A549 (cell line): ENCODE results near the gene SH3RF3. TPM values are rescaled to one million over a fixed set of nuclear protein-coding genes. Genes with fewer than 3 reads are reported as not detected.
"Not testable (repeated sequence)": the region's sequence is repeated elsewhere in the genome, so short reads cannot be mapped to it uniquely, and the experiment has no call there.

ENCODE experiments used
- ATAC-seq, 2 experiments: fragments of 200-7000 bp in 1 of 2; fragments of >200 bp in 1 of 2; cut with Nextera tagmentation in 1 of 2; cut with Tn5 transposase in 1 of 2; 3 replicates each; pipeline versions ENCODE4 v1.8.0 to v1.9.1; 2018 to 2020; ENCODE audit warnings: mild to moderate bottlenecking in 1 of 2, moderate library complexity in 1 of 2
- CTCF ChIA-PET: fragments of 300-600 bp; sonication (Branson Sonifier 250); formaldehyde crosslinking; extraction: SDS; loops from one replicate; lab custom pipeline; 2021; ENCODE audit warnings: antibody characterized with exemption, inconsistent platforms; lab: Yijun Ruan, JAX
- POLR2A ChIA-PET: fragments of 350-600 bp; formaldehyde crosslinking; extraction: SDS; loops from one replicate; lab custom pipeline; 2021; ENCODE audit warnings: antibody characterized with exemption, inconsistent platforms; lab: Yijun Ruan, JAX
- DNase-seq, 2 experiments: peaks; one replicate each; pipeline versions ENCODE4 v3.0.0 to v3.0.0-alpha.2; 2011 to 2016; ENCODE audit warnings: low read depth in 1 of 2, low spot score in 1 of 2
- FAIRE-seq: peaks from 2 replicates; lab custom pipeline; 2011; peaks lifted over from hg19 to GRCh38; lab: Jason Lieb, UNC
- H3K27ac ChIP-seq, 2 experiments: fragments of >200 bp; sonication (Bioruptor Twin); formaldehyde crosslinking; 3 replicates each; pipeline ENCODE4 v1.5.1; 2016 to 2017
- H3K4me1 ChIP-seq: fragments of >200 bp; sonication (Bioruptor Twin); formaldehyde crosslinking; 3 replicates; pipeline ENCODE4 v1.6.1; 2016
- H3K4me2 ChIP-seq: fragments of >200 bp; sonication (Bioruptor Twin); formaldehyde crosslinking; 3 replicates; pipeline ENCODE4 v1.6.1; 2016
- H3K4me3 ChIP-seq: fragments of >200 bp; sonication (Bioruptor Twin); formaldehyde crosslinking; 3 replicates; pipeline ENCODE4 v1.5.1; 2016
- H3K9me3 ChIP-seq: fragments of >200 bp; sonication (Bioruptor Twin); formaldehyde crosslinking; 3 replicates; pipeline ENCODE4 v1.6.1; 2016
- CBX2 ChIP-seq: fragments of 200-600 bp; sonication (generic); IDR thresholded peaks from 2 replicates; pipeline ENCODE4 v1.6.1; 2016; ENCODE audit warnings: low read depth, mild to moderate bottlenecking, borderline replicate concordance
- CEBPB ChIP-seq, 2 experiments: fragments of >200 bp in 1 of 2; sonication (Bioruptor Twin) in 1 of 2; formaldehyde crosslinking in 1 of 2; IDR thresholded peaks; 2 replicates each; pipeline ENCODE4 v1.6.1; 2012 to 2016
- EHF ChIP-seq: fragments of 250-450 bp; sonication (Bioruptor Pico); IDR thresholded peaks from 2 replicates; pipeline ENCODE4 v1.5.0; 2020; ENCODE audit warnings: mild to moderate bottlenecking
- FOSB ChIP-seq: fragments of 250-450 bp; sonication (Bioruptor Pico); IDR thresholded peaks from 2 replicates; pipeline ENCODE4 v1.5.0; 2020; ENCODE audit warnings: mild to moderate bottlenecking, moderate library complexity
- HEYL ChIP-seq: fragments of 250-450 bp; sonication (Bioruptor Pico); IDR thresholded peaks from 2 replicates; pipeline ENCODE4 v1.8.0; 2021; ENCODE audit warnings: mild to moderate bottlenecking, moderate library complexity
- HOXA7 ChIP-seq: fragments of 250-450 bp; sonication (Bioruptor Pico); IDR thresholded peaks from 2 replicates; pipeline ENCODE4 v1.5.0; 2020; ENCODE audit warnings: mild to moderate bottlenecking, moderate library complexity
- KDM1A ChIP-seq: fragments of 200-600 bp; sonication (generic); IDR thresholded peaks from 2 replicates; pipeline ENCODE4 v1.6.1; 2016; ENCODE audit warnings: low read depth, mild to moderate bottlenecking
- MAZ ChIP-seq: fragments of 150-350 bp; IDR thresholded peaks from 2 replicates; pipeline ENCODE4 v1.6.1; 2014; ENCODE audit warnings: antibody characterized with exemption, low read depth, low read length, borderline replicate concordance
- MYC ChIP-seq: IDR thresholded peaks from 2 replicates; pipeline ENCODE4 v1.6.1; 2012; ENCODE audit warnings: mild to moderate bottlenecking, inconsistent platforms, low read length, improper control_type of control experiment, borderline replicate concordance
- NFE2L2 ChIP-seq: fragments of 150-350 bp; conservative IDR thresholded peaks from 2 replicates; pipeline ENCODE4 v1.6.1; 2014; ENCODE audit warnings: low read length
- NR3C1 ChIP-seq: fragments of >200 bp; sonication (Bioruptor Twin); formaldehyde crosslinking; IDR thresholded peaks from 3 replicates; pipeline ENCODE4 v1.6.1; 2017
- POLR2AphosphoS2 ChIP-seq: conservative IDR thresholded peaks from 2 replicates; pipeline ENCODE4 v1.6.1; 2012; ENCODE audit warnings: low read length, improper control_type of control experiment, inconsistent platforms
- RNF2 ChIP-seq: fragments of 200-600 bp; sonication (generic); IDR thresholded peaks from 2 replicates; pipeline ENCODE4 v1.6.1; 2016; ENCODE audit warnings: low read depth, mild to moderate bottlenecking, antibody characterized with exemption, moderate library complexity, borderline replicate concordance
- TP53 ChIP-seq: fragments of 250-450 bp; sonication (Bioruptor Pico); IDR thresholded peaks from 2 replicates; pipeline ENCODE4 v1.5.0; 2021; ENCODE audit warnings: mild to moderate bottlenecking, moderate library complexity
- ZSCAN20 ChIP-seq: fragments of 250-450 bp; sonication (Bioruptor Pico); IDR thresholded peaks from 2 replicates; pipeline ENCODE4 v1.8.0; 2022; ENCODE audit warnings: mild to moderate bottlenecking, moderate library complexity
- WGBS: methylation state at CpG from one replicate; pipeline ENCODE4 v1.1.6; 2017; ENCODE audit errors: missing lambda C conversion rate; 5-methylcytosine and 5-hydroxymethylcytosine counted together
- polyA plus RNA-seq, 4 experiments: library from polyadenylated mRNA; depleted of rRNA in 3 of 4; stranded (reverse); fragments of >200 nt; fragmentation: RNase III in 1 of 4; extraction: RNeasy Plus Mini Kit Qiagen cat#74134 plus additional on column Dnase treatment in 1 of 4; gene quantifications; 2 replicates in 3 of 4; 3 replicates in 1 of 4; pipeline ENCODE4 v1.2.3, GENCODE V29; 2011 to 2017
- TF ChIP-seq, protein P1 (sequence below): IDR thresholded peaks from 2 replicates; pipeline ENCODE4 v1.6.1; 2012; ENCODE audit warnings: low read depth, borderline replicate concordance
- TF ChIP-seq, protein P2 (sequence below): fragments of 250-450 bp; sonication (Bioruptor Pico); IDR thresholded peaks from 2 replicates; pipeline ENCODE4 v1.5.0; 2021; ENCODE audit warnings: mild to moderate bottlenecking, moderate library complexity, borderline replicate concordance
- TF ChIP-seq, protein P3 (sequence below): fragments of >200 bp; sonication (Bioruptor Twin); formaldehyde crosslinking; IDR thresholded peaks from 2 replicates; pipeline ENCODE4 v1.6.1; 2016
- TF ChIP-seq, protein P4 (sequence below): fragments of 150-350 bp; IDR thresholded peaks from 2 replicates; pipeline ENCODE4 v1.6.1; 2014; ENCODE audit warnings: low read depth, mild to moderate bottlenecking, low read length

SH3RF3 gene
- polyA plus RNA-seq, 2 of the 4 experiments (the other 2 are of a cell fraction): 0.04 to 0.21 TPM

DNA sequence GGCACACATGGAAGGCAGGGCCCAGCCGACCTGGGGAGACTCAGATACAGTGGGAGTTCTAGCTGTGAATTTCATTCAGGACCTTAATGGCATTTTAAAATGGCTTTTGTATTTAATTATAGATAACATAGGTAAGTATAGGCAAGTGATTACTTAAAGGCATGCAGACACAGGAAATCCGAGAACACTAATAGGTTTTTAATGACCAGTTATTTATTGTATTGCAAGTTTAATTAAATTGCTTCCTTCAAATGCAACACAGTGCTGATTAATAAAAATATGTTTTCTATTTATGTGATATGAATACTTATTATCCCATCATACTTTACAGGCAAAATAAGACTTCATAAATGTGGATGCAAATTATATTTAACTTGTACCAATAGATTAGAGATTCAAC is 19.7 kb upstream of the SH3RF3 start:
- H3K4me1 ChIP-seq: no peaks in the 10 kb centered on the region
- TF ChIP-seq, protein P1, sequence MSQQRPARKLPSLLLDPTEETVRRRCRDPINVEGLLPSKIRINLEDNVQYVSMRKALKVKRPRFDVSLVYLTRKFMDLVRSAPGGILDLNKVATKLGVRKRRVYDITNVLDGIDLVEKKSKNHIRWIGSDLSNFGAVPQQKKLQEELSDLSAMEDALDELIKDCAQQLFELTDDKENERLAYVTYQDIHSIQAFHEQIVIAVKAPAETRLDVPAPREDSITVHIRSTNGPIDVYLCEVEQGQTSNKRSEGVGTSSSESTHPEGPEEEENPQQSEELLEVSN: no peak
- TF ChIP-seq CBX2: no peak
- no peak for TF ChIP-seq TP53
- TF ChIP-seq HEYL: no peak
- no peak for TF ChIP-seq ZSCAN20
- TF ChIP-seq EHF (CRISPR knock-in tag): no peak
- TF ChIP-seq CEBPB (IDR thresholded peaks at IDR 0.05): no peak
- TF ChIP-seq, protein P2, sequence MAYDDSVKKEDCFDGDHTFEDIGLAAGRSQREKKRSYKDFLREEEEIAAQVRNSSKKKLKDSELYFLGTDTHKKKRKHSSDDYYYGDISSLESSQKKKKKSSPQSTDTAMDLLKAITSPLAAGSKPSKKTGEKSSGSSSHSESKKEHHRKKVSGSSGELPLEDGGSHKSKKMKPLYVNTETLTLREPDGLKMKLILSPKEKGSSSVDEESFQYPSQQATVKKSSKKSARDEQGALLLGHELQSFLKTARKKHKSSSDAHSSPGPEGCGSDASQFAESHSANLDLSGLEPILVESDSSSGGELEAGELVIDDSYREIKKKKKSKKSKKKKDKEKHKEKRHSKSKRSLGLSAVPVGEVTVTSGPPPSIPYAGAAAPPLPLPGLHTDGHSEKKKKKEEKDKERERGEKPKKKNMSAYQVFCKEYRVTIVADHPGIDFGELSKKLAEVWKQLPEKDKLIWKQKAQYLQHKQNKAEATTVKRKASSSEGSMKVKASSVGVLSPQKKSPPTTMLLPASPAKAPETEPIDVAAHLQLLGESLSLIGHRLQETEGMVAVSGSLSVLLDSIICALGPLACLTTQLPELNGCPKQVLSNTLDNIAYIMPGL: no peak
- no peak for TF ChIP-seq HOXA7 (CRISPR knock-in tag)
- TF ChIP-seq, protein P3, sequence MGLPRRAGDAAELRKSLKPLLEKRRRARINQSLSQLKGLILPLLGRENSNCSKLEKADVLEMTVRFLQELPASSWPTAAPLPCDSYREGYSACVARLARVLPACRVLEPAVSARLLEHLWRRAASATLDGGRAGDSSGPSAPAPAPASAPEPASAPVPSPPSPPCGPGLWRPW: no peak
- TF ChIP-seq MYC: no peak
- DNase-seq (no peak), FAIRE-seq (no peak), ATAC-seq (no peak)
- no peaks in the 10 kb centered on the region for H3K9me3 ChIP-seq
- WGBS: 46% methylated on average over 2 of the region's 2 CpGs
- no peak overlapping the region for H3K4me3 ChIP-seq
- no peak overlapping the region for H3K4me2 ChIP-seq
- POLR2A ChIA-PET: no interaction called here
- no peak overlapping the region for H3K27ac ChIP-seq
- CTCF ChIA-PET: interaction anchor here (1.1 kb wide), 1 partner anchor 401 kb away, joined by 6 read pairs; no protein-coding TSS in a partner anchor

DNA sequence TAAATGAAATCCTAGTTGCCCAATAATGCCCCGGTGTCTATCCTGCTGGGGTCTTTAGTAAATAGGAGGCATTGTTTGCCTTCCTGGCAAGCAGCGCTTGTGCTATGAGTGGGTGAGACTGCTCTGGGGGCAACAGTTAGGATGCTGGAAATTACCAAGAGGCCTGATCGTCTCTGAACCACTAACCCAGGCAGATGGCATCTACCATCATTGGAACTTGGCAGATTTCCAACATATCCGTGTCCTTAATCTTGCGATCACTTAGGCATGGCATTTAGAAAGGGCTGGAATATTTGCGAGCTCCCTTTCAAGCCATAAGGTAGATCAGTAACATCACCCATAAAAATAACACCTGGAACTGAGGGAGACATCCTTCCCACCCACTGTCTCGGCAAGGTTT is 18.8 kb upstream of the SH3RF3 start:
- no peak for TF ChIP-seq MAZ
- TF ChIP-seq FOSB (CRISPR knock-in tag): no peak
- no peak for TF ChIP-seq POLR2AphosphoS2
- TF ChIP-seq, protein P4, sequence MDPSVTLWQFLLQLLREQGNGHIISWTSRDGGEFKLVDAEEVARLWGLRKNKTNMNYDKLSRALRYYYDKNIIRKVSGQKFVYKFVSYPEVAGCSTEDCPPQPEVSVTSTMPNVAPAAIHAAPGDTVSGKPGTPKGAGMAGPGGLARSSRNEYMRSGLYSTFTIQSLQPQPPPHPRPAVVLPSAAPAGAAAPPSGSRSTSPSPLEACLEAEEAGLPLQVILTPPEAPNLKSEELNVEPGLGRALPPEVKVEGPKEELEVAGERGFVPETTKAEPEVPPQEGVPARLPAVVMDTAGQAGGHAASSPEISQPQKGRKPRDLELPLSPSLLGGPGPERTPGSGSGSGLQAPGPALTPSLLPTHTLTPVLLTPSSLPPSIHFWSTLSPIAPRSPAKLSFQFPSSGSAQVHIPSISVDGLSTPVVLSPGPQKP: no peak
- TF ChIP-seq, protein P1: no peak
- no peak for TF ChIP-seq RNF2
- no peak for TF ChIP-seq ZSCAN20
- no peak for TF ChIP-seq KDM1A
- no peak for TF ChIP-seq NFE2L2
- no peak for TF ChIP-seq NR3C1
- TF ChIP-seq, all 56 proteins: peak for 0
- H3K4me2 ChIP-seq: no peak overlapping the region
- ATAC-seq (no peak), FAIRE-seq (no peak), DNase-seq (no peak)
- ChIA-PET CTCF (no interaction called here), POLR2A (no interaction called here)
- H3K9me3 ChIP-seq: no peaks in the 10 kb centered on the region
- no peak overlapping the region for H3K27ac ChIP-seq
- 46% methylated on average over 7 of the region's 7 CpGs for WGBS
- no peak overlapping the region for H3K4me3 ChIP-seq
- H3K4me1 ChIP-seq: no peaks in the 10 kb centered on the region

DNA sequence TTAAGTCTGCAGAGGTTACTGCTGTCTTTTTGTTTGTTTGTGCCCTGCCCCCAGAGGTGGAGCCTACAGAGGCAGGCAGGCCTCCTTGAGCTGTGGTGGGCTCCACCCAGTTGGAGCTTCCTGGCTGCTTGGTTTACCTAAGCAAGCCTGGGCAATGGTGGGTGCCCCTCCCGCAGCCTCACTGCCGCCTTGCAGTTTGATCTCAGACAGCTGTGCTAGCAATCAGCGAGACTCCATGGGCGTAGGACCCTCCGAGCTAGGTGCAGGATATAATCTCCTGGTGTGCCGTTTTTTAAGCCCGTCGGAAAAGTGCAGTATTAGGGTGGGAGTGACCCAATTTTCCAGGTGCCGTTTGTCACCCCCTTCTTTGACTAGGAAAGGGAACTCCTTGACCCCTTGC is 11.8 kb upstream of the SH3RF3 start:
- H3K27ac ChIP-seq, H3K4me3 ChIP-seq, H3K4me2 ChIP-seq, ATAC-seq, POLR2A ChIA-PET, DNase-seq, FAIRE-seq, H3K4me1 ChIP-seq, H3K9me3 ChIP-seq: not testable (repeated sequence)
- 42% methylated on average over 5 of the region's 9 CpGs for whole genome bisulfite sequencing
- CTCF ChIA-PET: interaction anchor here (0.8 to 1.1 kb wide), 2 partner anchors 15 to 393 kb away, joined by 3 to 4 read pairs; no protein-coding TSS in a partner anchor
